SK-N-MC (cell line): ENCODE results near the gene NPL.

Experiments
- EZH2 ChIP-seq: fragments of 200-600 bp; sonication (generic); IDR thresholded peaks from one replicate; pipeline ENCODE4 v1.6.1; 2017; ENCODE audit warnings: antibody characterized with exemption
- FOXP2 ChIP-seq: optimal IDR thresholded peaks from 2 replicates; pipeline ENCODE3; 2011; ENCODE audit warnings: mild to moderate bottlenecking, moderate library complexity; ENCODE audit not compliant: insufficient read depth; ENCODE audit errors: extremely low read length, control extremely low read depth
- POLR2AphosphoS5 ChIP-seq: IDR thresholded peaks from 2 replicates; pipeline ENCODE4 v1.6.1; 2012; ENCODE audit warnings: mild to moderate bottlenecking, low read depth, low read length, borderline replicate concordance

- no peak for TF ChIP-seq EZH2
- TF ChIP-seq POLR2AphosphoS5, result no peak
- TF ChIP-seq FOXP2, result no peak
Observed at GRCh38 chr1:182783068-182783467, 6.5 kb upstream of the NPL start.
